Left kidney (tissue), 2 donors: ENCODE data around the gene TPBG. TPM values are rescaled to one million over a fixed set of nuclear protein-coding genes. Genes with fewer than 3 reads are reported as not detected.
"Not testable (repeated sequence)": the region's sequence is repeated elsewhere in the genome, so short reads cannot be mapped to it uniquely, and the experiment has no call there.

Experiments
- DNase-seq: peaks from one replicate; pipeline ENCODE4 v3.0.0-alpha.2; 2013
- polyA plus RNA-seq: library from polyadenylated mRNA; unstranded; fragments of 120-200 nt; gene quantifications from one replicate; pipeline ENCODE4 v1.2.1, GENCODE V29; 2013; ENCODE audit not compliant: insufficient read length

TPBG gene
- polyA plus RNA-seq, 1 donor, result 29.1 TPM

DNA sequence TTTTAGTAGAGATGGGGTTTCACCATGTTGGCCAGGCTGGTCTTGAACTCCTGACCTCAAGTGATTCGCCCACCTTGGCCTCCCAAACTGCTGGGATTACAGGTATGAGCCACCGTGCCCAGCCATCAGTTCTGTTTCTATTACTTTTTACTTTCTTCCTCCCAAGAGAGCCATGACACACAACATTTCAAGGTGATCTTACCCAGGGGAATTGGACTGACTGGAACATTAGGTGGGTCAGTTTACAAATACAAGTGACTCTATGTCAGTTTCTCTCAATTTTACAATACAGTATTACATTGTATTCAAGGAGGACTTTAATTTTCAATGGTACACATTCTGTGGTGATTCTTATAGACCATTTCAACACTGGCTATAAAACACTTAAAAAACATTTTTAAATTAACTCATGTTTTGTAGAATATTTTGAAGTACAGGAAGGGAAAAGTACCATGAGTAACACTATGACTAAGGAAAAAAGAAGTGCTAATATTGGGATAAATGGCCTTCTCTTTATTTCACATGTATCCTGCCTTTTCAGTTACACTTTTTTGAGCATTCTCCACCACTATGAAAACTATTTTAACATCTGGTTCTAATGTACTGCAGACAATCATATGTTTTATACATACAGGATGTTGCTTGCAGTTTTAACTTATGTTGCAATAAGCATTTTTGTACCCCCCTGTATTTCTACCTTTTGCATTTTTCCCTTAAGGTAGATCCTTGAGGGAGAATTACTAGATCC, 8.4 kb downstream of the TPBG start:
- no peak for DNase-seq

DNA sequence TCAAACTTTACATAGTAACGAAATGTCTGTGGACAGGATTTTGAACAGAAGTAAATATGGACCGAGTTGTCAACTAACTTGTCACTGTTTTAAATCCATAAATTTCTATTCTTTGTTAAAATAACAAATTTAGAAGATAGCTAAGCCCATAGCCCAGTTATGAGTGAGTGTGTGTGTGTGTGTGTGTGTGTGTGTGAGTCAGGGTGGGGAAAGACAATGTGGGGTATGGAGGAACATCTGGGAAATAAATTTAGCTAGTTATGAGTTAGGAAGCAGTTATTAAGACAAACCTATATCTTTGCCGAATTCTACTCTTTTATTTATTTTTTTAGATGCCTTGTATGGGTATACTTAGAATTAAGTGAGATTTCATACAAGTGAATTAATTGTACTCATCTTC, 9.0 kb downstream of the TPBG start:
- no peak for DNase-seq

DNA sequence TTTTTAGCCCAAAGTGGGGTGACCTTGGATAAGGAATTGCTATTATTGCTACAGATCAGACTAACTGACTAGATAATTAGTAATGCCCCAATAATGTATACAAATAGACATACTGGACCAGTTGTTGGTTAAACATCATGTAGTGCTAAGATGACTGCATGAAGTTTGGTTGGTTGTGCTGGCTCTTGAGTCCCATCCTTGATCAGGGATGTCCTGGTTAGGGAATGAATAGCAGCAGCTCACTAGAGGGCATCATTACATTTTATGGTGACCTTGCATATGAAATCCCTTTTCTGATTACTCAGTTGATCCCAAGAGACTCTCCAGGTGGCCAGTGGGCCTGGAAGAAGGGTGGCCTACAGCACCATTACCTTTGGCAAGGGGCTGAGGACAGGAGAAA, 10.9 kb downstream of the TPBG start:
- DNase-seq, result no peak

DNA sequence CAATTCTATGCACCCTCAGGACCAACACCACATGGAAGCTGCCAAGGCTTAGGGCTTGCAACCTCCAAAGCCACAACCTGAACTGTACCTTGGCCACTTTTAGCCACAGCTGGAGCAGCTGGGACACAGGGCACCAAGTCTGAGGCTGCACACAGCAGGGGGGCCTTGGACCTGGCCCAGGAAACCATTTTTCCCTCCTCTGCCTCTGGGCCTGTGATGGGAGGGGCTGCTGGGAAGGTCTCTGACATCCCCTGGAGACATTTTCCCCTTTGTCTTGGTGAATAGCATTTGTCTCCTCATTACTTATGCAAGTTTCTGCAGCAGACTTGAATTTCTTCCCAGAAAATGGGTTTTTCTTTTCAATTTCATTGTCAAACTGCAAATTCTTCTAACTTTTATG, 13.0 kb downstream of the TPBG start:
- DNase-seq, result no peak

DNA sequence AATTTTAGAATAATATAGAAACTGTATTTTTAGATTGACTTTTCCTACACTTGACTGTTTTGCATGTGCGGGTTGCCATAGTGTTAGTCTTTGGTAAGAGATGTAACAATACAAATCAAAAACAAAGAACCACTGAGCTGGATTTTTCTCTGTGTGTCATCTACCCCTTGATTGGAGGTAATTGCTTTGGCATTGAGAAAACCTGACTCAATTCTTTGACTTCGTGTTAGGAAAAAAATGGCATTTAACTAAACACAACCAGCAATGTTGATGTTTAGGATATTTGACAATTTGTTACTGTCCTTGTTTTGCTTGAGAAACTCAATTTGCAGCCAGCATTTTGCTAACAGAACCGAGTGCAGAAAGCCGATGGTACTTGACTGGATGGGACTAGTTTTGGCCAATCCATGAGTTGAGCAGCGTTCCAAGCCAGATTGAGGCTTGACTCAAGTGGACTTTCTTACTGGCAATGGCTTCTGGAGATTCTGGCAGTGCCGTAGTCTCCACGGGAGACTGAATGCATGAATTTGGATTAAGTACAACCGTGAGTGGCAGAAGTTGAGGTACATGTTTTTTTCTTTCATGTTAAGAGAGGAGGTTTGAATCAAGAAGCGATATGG, 17.1 kb downstream of the TPBG start:
- no peak for DNase-seq

DNA sequence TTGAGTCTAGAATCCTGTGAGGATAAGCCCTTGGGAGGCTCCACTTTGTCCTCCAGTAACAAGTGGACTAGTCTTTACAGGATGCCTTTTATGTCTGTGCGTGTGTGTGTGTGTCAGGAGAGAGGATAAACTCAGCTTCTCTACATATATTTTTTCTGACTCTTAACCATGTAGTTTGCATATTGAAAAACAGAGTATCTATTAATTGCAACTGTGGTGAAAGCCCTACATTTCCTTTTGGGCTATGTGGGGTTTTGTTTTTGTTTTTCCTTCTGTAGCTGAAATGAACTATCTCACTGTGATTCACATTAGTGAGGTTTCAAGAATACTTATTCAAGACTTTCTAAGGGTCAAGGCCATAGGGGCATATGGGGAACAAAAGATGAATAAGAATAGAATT, 17.7 kb downstream of the TPBG start:
- no peak for DNase-seq

DNA sequence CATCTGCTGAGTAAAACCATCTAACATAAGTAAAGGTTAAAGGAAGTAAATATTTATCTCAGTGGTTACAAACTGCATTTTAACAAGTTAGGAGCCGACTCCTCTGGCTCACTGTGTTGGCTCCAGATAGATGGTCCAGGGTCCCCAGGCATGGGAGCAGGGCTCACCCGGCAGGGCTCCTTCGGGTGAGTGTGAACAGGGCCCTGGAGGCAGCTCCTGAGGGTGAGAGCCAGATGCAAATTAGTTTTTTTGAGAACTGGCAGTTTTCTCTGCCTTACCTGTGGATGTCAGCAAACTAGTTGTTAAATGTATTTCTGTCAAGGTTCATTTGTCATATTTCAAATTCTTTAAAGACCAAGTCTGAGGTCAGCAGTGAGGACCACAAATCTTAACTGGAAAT, 21.5 kb downstream of the TPBG start:
- no peak for DNase-seq

DNA sequence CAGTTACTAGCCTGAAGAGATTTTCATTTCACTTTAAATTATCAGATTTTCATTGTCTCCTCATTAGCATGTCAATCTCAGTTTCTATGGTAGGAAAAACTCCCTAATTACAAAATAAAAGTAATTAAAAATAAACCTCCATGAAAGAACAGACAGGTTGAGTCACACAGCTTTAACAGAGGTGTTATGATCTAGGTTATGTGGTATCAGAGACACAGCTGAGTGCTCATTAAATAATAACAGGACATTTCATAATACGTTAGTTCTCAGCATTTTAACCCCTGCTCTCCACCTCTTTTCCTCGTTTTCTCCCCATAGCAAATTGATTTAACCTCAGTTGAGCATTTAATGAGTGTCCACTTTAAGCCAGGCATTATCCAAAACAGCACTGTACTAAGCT, 21.9 kb downstream of the TPBG start:
- no peak for DNase-seq

DNA sequence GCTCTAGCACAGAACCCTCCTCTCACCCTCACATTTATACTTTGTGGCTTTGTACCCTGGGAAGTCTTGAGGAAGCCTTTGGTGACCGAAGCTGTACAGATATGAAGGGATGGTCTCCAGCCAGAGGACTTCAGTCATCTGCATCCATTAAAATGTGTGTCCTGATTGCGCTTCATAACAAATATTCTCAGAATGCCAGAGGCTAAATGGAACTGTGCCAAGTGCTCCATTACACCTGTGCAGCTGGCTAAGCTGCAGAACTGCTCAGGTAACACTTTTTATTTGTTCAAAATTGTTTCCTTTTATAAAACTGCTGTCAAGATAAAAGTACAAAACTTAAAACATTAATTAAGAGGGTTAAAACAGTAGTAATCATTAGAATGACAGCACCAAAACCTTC, 22.3 kb downstream of the TPBG start:
- no peak for DNase-seq

DNA sequence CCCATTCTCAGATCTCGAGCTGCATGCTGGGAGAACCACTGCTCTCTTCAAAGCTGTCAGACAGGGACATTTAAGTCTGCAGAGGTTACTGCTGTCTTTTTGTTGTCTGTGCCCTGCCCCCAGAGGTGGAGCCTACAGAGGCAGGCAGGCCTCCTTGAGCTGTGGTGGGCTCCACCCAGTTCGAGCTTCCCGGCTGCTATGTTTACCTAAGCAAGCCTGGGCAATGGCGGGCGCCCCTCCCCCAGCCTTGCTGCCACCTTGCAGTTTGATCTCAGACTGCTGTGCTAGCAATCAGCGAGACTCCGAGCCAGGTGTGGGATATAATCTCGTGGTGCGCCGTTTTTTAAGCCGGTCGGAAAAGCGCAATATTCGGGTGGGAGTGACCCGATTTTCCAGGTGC, 31.2 kb downstream of the TPBG start:
- not testable (repeated sequence) for DNase-seq

DNA sequence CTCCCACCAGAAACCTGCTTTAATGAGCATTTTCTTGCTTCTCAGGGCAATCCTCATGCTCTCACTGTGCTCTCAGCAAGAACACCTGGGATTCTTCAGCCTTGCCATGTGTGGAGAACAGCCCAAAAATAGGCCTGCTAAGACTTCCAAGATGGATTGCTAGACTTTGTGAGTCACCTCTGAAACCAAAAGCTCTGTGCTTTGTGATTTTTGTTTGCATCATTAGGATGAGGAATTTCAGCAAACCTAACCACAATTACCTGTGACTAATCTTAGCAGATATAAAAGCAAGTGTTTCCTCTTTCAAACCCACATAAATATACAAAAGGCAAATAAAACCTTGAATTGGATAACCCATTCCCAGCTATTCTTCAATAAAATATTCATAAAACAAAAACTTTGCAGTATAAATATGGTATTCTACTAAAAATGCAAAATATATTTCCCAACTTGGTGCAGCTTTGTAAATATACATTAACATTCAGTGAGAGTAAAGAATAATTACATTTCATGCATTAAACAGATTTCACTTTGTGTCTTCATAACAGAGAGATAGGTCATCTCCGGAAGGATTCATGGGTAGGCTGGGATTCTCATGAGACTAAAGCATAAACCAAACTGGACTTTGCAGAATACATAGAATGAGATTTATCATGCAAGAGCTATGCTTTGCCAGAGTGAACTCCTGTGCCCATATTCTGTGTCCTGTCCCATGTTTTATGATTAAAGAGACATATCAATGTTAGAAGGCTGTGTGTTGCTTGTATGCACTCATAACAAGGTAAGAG, 33.5 kb downstream of the TPBG start:
- DNase-seq, result no peak

DNA sequence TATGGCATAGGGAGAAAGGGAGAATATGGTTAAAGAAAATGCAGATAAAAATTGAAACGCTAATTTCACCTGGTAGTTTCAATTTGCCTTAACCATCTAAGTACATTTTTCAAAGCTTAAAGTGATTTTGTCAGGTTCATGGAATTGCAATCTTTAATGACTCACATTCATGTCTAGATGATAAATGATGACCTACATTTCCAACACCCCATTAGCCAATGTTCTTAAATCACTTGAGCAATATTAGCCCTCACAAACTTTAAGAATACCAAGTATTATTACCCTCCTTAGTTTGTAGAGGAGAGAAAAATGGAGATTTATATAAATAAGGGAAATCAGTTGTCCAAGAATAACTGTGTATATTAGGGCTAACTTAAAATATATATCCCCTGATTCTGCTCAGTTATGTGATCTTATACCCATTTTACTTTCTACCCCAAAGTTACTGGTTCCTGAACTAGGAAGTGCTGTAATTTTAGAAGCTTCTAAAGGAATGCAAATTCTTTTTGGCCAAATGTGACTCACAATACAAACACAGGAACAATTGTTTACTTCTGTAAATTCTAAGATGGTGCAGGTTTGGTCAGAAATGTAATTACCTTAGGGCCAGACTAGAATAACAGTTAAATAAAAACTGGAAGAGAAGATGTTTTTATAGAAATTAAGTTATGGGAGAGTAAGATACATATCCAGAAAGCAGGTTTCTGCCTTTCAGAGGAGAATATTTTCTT, 34.5 kb downstream of the TPBG start:
- DNase-seq, result no peak

DNA sequence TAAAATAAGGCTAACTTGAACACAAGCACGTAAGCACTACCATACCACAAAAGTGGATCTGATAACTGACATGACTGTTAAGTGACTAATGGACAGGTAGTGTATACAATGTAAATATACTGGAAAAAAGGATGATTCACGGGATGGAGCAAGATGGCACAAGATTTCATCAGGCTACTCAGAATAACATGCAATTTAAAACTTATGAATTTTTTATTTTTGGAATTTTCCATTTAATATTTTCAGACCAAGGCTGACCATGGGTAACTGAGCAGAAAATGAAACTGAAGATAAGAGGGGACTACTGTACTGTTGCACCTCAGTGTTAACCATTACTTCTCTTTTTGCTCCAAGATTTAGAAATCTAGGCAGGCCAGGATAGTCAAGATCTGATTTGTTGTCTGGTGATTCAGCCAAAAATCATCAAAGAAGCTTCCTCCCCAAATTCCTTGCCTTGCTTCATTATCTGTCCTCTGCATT, 45.4 kb downstream of the TPBG start:
- no peak for DNase-seq

DNA sequence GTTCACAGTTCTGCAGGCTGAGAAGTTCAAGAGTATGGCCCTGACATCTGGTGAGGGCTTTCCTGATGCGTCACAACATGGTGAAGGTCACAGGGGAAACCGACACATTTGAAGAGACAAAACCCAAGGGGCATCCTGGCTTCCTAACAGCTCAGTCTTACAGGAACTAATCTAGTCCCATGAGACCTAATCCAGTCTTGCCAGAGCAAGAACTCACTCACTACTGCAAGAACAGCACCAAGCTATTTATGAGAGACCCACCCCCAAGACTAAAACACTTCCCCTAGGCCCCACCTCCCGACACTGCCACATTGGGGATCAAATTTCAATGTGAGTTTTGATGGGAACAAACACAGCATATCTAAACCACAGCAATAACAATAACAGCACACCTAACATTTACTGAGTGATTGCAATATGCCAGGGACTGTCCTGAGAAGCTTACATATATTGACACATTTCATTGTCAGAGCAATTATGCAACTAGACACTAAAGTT, 46.6 kb downstream of the TPBG start:
- no peak for DNase-seq

DNA sequence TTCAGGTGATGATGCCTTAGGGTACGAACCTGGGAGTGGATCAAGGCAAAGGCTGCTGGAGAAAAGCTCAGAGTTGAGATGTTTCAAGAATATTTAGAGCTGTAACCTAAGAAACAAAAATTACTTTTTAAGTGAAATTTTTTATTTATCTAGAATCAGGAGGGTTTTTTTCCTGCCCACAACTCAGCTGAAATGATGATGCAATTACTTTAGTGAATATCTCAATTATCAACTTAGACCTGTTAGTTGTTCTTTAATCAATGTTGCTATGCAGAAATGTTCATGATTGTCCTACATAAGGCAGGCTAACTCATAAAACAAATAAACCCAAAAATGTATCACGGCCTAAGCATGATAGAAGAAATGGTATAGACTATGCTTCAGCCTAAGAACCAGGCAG, 50.3 kb downstream of the TPBG start:
- DNase-seq, result no peak

DNA sequence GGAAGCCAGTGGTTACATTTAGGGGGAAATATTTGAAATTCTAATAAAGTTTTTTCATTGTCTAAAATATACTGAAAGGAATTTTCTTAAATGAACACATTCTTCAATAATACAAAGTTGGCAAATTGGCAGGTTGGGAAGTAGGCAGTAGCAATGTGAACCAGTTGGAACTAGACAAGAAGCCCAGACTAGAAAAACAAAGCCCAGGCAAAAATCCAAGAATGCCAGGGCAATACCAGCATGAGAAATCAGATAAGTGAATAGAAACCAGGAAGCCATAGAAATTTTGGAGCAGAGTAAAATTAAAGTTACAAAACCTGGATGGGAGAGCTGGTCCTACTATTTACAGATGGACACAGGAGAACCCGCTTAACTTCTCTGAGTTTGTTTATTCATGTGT, 52.2 kb downstream of the TPBG start:
- DNase-seq, result no peak

DNA sequence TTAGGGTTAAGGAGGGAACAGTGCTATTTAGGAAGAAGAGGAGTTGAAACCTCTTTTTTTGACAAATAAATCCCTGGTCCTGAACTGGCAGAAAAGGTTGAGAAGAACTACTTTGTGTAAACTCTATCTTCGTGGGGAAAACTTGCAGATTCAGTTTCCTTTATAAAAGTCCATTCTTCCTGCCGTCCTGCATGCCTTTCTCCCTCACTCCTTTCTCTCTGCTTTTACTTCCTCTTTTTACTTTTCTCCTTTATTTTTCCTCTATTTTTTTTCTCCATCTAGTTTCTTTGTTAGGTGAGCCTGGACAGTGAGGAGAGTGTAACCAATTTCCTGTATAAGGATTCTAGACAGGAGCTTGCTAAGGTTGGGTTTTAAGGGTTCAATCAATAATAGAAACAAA, 52.7 kb downstream of the TPBG start:
- no peak for DNase-seq

Other genes starting within 250 kb of the TPBG start
- gene IBTK, start 116.1 kb upstream of the TPBG start, polyA plus RNA-seq, result 56.8 TPM